Transverse colon (tissue), 4 donors: ENCODE measurements around the gene C1orf174. TPM values are rescaled to one million over a fixed set of nuclear protein-coding genes. Genes with fewer than 3 reads are reported as not detected.

ENCODE experiments used
- DNase-seq: peaks from one replicate; pipeline ENCODE4 v3.0.0-alpha.2; 2019
- H3K27ac ChIP-seq, 4 donors: fragments of 200-600 bp; sonication (generic); 2 replicates each; pipeline ENCODE4 v1.5.1; 2016 to 2018; ENCODE audit warnings: inconsistent platforms in 4 of 4
- H3K27me3 ChIP-seq: fragments of 200-600 bp; sonication (generic); 2 replicates; pipeline ENCODE4 v1.5.1; 2017; ENCODE audit warnings: inconsistent platforms
- H3K36me3 ChIP-seq, 4 donors: fragments of 200-600 bp; sonication (generic); 2 replicates each; pipeline ENCODE4 v1.5.1; 2017 to 2019; ENCODE audit warnings: inconsistent platforms in 4 of 4
- H3K4me1 ChIP-seq, 4 donors: fragments of 200-600 bp; sonication (generic); 2 replicates each; pipeline ENCODE4 v1.5.1; 2017 to 2020; ENCODE audit warnings: inconsistent platforms in 4 of 4
- H3K4me3 ChIP-seq, 4 donors: fragments of 200-600 bp; sonication (generic); 1 replicate in 1 of 4; 2 replicates in 3 of 4; pipeline versions ENCODE4 v1.5.1 to v1.6.1; 2017 to 2019; ENCODE audit warnings: inconsistent platforms in 4 of 4
- H3K9me3 ChIP-seq, 2 donors: fragments of 200-600 bp; sonication (generic); 2 replicates each; pipeline ENCODE4 v1.5.1; 2017 to 2019; ENCODE audit warnings: inconsistent platforms in 2 of 2
- CTCF ChIP-seq, 5 experiments: fragments of 200-600 bp in 3 of 5; fragments of 450-650 bp in 2 of 5; sonication (generic) in 3 of 5; IDR thresholded peaks; 1 replicate in 2 of 5; 2 replicates in 3 of 5; pipeline ENCODE4 v1.5.1; 2016 to 2017; ENCODE audit warnings: antibody characterized with exemption in 5 of 5, inconsistent platforms in 3 of 5, mild to moderate bottlenecking in 2 of 5, moderate library complexity in 1 of 5
- EP300 ChIP-seq: sonication (generic); formaldehyde crosslinking; IDR thresholded peaks from one replicate; pipeline ENCODE4 v1.6.1; 2017; ENCODE audit warnings: antibody characterized with exemption, low read depth
- POLR2A ChIP-seq: fragments of 450-650 bp; IDR thresholded peaks from one replicate; pipeline ENCODE4 v1.6.1; 2016; ENCODE audit warnings: antibody characterized with exemption, mild to moderate bottlenecking, moderate library complexity
- POLR2AphosphoS5 ChIP-seq, 3 donors: sonication (generic); formaldehyde crosslinking; IDR thresholded peaks; one replicate each; pipeline ENCODE4 v1.6.1; 2016; ENCODE audit warnings: antibody characterized with exemption in 3 of 3
- WGBS, 2 donors: methylation state at CpG; one replicate each; pipeline ENCODE4 v1.1.5; 2018; ENCODE audit warnings: low coverage in 1 of 2; 5-methylcytosine and 5-hydroxymethylcytosine counted together
- in situ Hi-C, 4 donors: fragments of 200-750 bp; cut with MboI; loops; one replicate each; pipeline versions ENCODE4 v1.15.0 to v1.15.1; 2017; ENCODE audit warnings: low sequenced_read_pairs in 3 of 4, low pct_ligation_motif_present in 1 of 4, low pct_unique_long_range_greater_than_20kb in 1 of 4
- intact Hi-C: fragments of 100-400 bp; cut with DNase I; formaldehyde crosslinking; loops from one replicate; pipeline ENCODE4 v1.15.1; 2023; ENCODE audit warnings: low total_unique reads
- total RNA-seq, 4 donors: library from RNA; depleted of rRNA; stranded (reverse); fragments of >200 nt; gene quantifications; one replicate each; pipeline ENCODE4 v1.1.0, GENCODE V29; 2016

Gene C1orf174
- total RNA-seq, 4 donors from 2014 or later = 23.5 to 45.4 (median 36.6) TPM

- Histone ChIP-seq H3K9me3 (no peaks in the 10 kb centered on the region), H3K4me1 (peaks cover 0 to 7% (median 0%) of the 10 kb centered on the region in 4 donors), H3K27me3 (no peaks in the 10 kb centered on the region), H3K36me3 (peaks cover 0 to 40% (median 18%) of the 10 kb centered on the region in 4 donors), H3K4me3 (no peak overlapping the region), H3K27ac (no peak overlapping the region)
- intact Hi-C loops = no loop called here
- no peak for TF ChIP-seq EP300
- TF ChIP-seq POLR2AphosphoS5 (IDR thresholded peaks at IDR 0.05) = no peak
- TF ChIP-seq POLR2A = no peak
- TF ChIP-seq CTCF (IDR thresholded peaks at IDR 0.05) = no peak
- no peak for DNase-seq
- WGBS, 2 donors = 96% methylated on average over 15 of the region's 15 CpGs; no CpG with 5 or more reads in 1 of the 2 donors
- in situ Hi-C loops = no loop called here
Measured at GRCh38 chr1:3886106-3886670, 13.9 kb downstream of the C1orf174 start.

GRCh38 chr1:3885611-3886010 lies 14.5 kb downstream of the C1orf174 start:
- Histone ChIP-seq H3K27ac (no peak overlapping the region), H3K4me3 (no peak overlapping the region), H3K27me3 (no peaks in the 10 kb centered on the region), H3K9me3 (no peaks in the 10 kb centered on the region), H3K4me1 (peaks cover 0 to 1% (median 0%) of the 10 kb centered on the region in 4 donors), H3K36me3 (peaks cover 0 to 39% (median 16%) of the 10 kb centered on the region in 4 donors)
- intact Hi-C loops = no loop called here
- no peak for DNase-seq
- 88% methylated on average over 7 of the region's 7 CpGs; no CpG with 5 or more reads in 1 of the 2 donors for WGBS, 2 donors
- in situ Hi-C loops = no loop called here
- no peak for TF ChIP-seq CTCF (IDR thresholded peaks at IDR 0.05)
- TF ChIP-seq POLR2AphosphoS5 (IDR thresholded peaks at IDR 0.05) = no peak
- no peak for TF ChIP-seq POLR2A
- TF ChIP-seq EP300 = no peak

- intact Hi-C loops = no loop called here
- H3K4me1 ChIP-seq = no peaks in the 10 kb centered on the region
- no peaks in the 10 kb centered on the region for H3K27me3 ChIP-seq
- TF ChIP-seq CTCF (IDR thresholded peaks at IDR 0.05) = no peak
- in situ Hi-C loops = no loop called here
- H3K9me3 ChIP-seq = no peaks in the 10 kb centered on the region
- DNase-seq = no peak
- 93% methylated on average over 13 of the region's 13 CpGs for WGBS, 2 donors
- no peak overlapping the region for H3K4me3 ChIP-seq
- no peak overlapping the region for H3K27ac ChIP-seq
- H3K36me3 ChIP-seq = peaks cover 0 to 35% (median 12%) of the 10 kb centered on the region in 4 donors
Measured at GRCh38 chr1:3884966-3885365, 15.1 kb downstream of the C1orf174 start.

- 91 to 94% methylated on average over 8 to 18 of the region's 18 CpGs for WGBS, 2 donors
- Histone ChIP-seq H3K27ac (no peak overlapping the region), H3K27me3 (no peaks in the 10 kb centered on the region), H3K36me3 (peaks cover 0 to 44% (median 11%) of the 10 kb centered on the region in 4 donors), H3K4me3 (no peak overlapping the region), H3K9me3 (peaks cover 6 to 9% of the 10 kb centered on the region in 2 donors), H3K4me1 (no peaks in the 10 kb centered on the region)
- DNase-seq = no peak
- intact Hi-C loops = no loop called here
- TF ChIP-seq POLR2A = no peak
- TF ChIP-seq POLR2AphosphoS5 (IDR thresholded peaks at IDR 0.05) = no peak
- no peak for TF ChIP-seq EP300
- no peak for TF ChIP-seq CTCF (IDR thresholded peaks at IDR 0.05)
- in situ Hi-C loops = no loop called here
Measured at GRCh38 chr1:3883194-3883925, 16.7 kb downstream of the C1orf174 start.
